SU-DHL-6 (cell line): ENCODE data around the gene GIPC3.

Experiments used
- H2AFZ ChIP-seq: fragments of 200-600 bp; sonication (generic); 2 replicates; pipeline ENCODE4 v1.6.1; 2014; ENCODE audit warnings: low read depth, mild to moderate bottlenecking, moderate library complexity, mixed read lengths, antibody characterized with exemption, low read length; ENCODE audit not compliant: severe bottlenecking
- H3F3A ChIP-seq: fragments of 200-600 bp; shearing (Covaris generic); 2 replicates; pipeline ENCODE4 v1.6.0; 2016; ENCODE audit warnings: antibody characterized with exemption, mild to moderate bottlenecking; ENCODE audit not compliant: insufficient read depth
- H3K27ac ChIP-seq: fragments of 200-600 bp; sonication (generic); 2 replicates; pipeline ENCODE4 v1.5.1; 2016; ENCODE audit warnings: low read depth, mild to moderate bottlenecking, low read length, moderate library complexity, mixed read lengths
- H3K27me3 ChIP-seq: fragments of 200-600 bp; sonication (generic), shearing (Covaris generic); 2 replicates; pipeline ENCODE4 v1.6.0; 2014; ENCODE audit warnings: mild to moderate bottlenecking, low read length
- H3K36me3 ChIP-seq: fragments of 200-600 bp; sonication (generic); 2 replicates; pipeline ENCODE4 v1.6.1; 2014; ENCODE audit warnings: mild to moderate bottlenecking, low read length, mixed read lengths
- H3K4me2 ChIP-seq: fragments of 300-600, 200-600 bp; shearing (Covaris generic), sonication (generic); 2 replicates; pipeline ENCODE4 v1.6.0; 2014; ENCODE audit warnings: low read length, low read depth, mild to moderate bottlenecking; ENCODE audit not compliant: poor library complexity, severe bottlenecking
- H3K4me3 ChIP-seq: fragments of 200-600 bp; sonication (generic); 2 replicates; pipeline ENCODE4 v1.5.1; 2014; ENCODE audit warnings: antibody characterized with exemption, low read length, mild to moderate bottlenecking, mixed read lengths; ENCODE audit not compliant: insufficient read depth, poor library complexity, severe bottlenecking
- H3K79me2 ChIP-seq: fragments of 200-600 bp; sonication (generic); 2 replicates; pipeline ENCODE4 v1.6.1; 2014; ENCODE audit warnings: mild to moderate bottlenecking, low read length, moderate library complexity; ENCODE audit not compliant: insufficient read depth
- H3K9ac ChIP-seq: fragments of 200-600 bp; sonication (generic); 2 replicates; pipeline ENCODE4 v1.7.0; 2014; ENCODE audit warnings: mild to moderate bottlenecking, low read length
- H3K9me2 ChIP-seq: fragments of 200-600 bp; sonication (generic); replicated peaks from 2 replicates; pipeline ENCODE4 v1.6.1; 2014; ENCODE audit warnings: low read length; ENCODE audit not compliant: insufficient read depth
- H3K9me3 ChIP-seq: fragments of 200-600 bp; sonication (generic); 2 replicates; pipeline ENCODE4 v1.6.1; 2014; ENCODE audit warnings: low read length, mixed read lengths; ENCODE audit not compliant: insufficient read depth
- H4K20me1 ChIP-seq: fragments of 200-600 bp; sonication (generic); 2 replicates; pipeline ENCODE4 v1.6.1; 2014; ENCODE audit warnings: low read depth, mild to moderate bottlenecking, antibody characterized with exemption, low read length, moderate library complexity, mixed read lengths
- CTCF ChIP-seq: fragments of 200-600 bp; sonication (generic); IDR thresholded peaks from one replicate; pipeline ENCODE4 v1.5.1; 2017; ENCODE audit warnings: antibody characterized with exemption, mild to moderate bottlenecking, low read length, moderate library complexity; ENCODE audit not compliant: insufficient read depth, poor library complexity, severe bottlenecking
- EZH2phosphoT487 ChIP-seq: fragments of 200-600 bp; sonication (generic), shearing (Covaris generic); conservative IDR thresholded peaks from 2 replicates; pipeline ENCODE4 v1.6.1; 2018; ENCODE audit warnings: mild to moderate bottlenecking, antibody characterized with exemption, low read length, moderate library complexity, mixed read lengths

The GIPC3 gene

GRCh38 chr19:3641515-3642269 is 56.4 kb downstream of the GIPC3 start:
- H3F3A ChIP-seq, result no peaks in the 10 kb centered on the region
- no peaks in the 10 kb centered on the region for H3K27me3 ChIP-seq
- TF ChIP-seq EZH2phosphoT487 (no peak), CTCF (no peak)
- no peak overlapping the region for H3K27ac ChIP-seq
- H3K79me2 ChIP-seq, result no peaks in the 10 kb centered on the region
- H3K9ac ChIP-seq, result no peak overlapping the region
- no peaks in the 10 kb centered on the region for H4K20me1 ChIP-seq
- no peak overlapping the region for H3K4me3 ChIP-seq
- no peaks in the 10 kb centered on the region for H3K9me3 ChIP-seq
- H3K4me2 ChIP-seq, result no peak overlapping the region
- H3K36me3 ChIP-seq, result no peaks in the 10 kb centered on the region
- no peak overlapping the region for H2AFZ ChIP-seq
- no peaks in the 10 kb centered on the region for H3K9me2 ChIP-seq

GRCh38 chr19:3642296-3642695 is 57.0 kb downstream of the GIPC3 start:
- H2AFZ ChIP-seq, result no peak overlapping the region
- TF ChIP-seq EZH2phosphoT487, result no peak
- TF ChIP-seq CTCF, result no peak
- no peaks in the 10 kb centered on the region for H3K27me3 ChIP-seq
- no peak overlapping the region for H3K4me2 ChIP-seq
- H3K4me3 ChIP-seq, result no peak overlapping the region
- no peaks in the 10 kb centered on the region for H3K9me3 ChIP-seq
- no peaks in the 10 kb centered on the region for H3F3A ChIP-seq
- no peaks in the 10 kb centered on the region for H3K79me2 ChIP-seq
- H3K27ac ChIP-seq, result no peak overlapping the region
- no peak overlapping the region for H3K9ac ChIP-seq
- H3K9me2 ChIP-seq, result no peaks in the 10 kb centered on the region
- no peaks in the 10 kb centered on the region for H4K20me1 ChIP-seq
- no peaks in the 10 kb centered on the region for H3K36me3 ChIP-seq
